AG09319 (cell line): ENCODE results near the gene ATP11A.

Experiments used
- DNase-seq: peaks from one replicate; pipeline ENCODE4 v3.0.0-alpha.2; 2010; ENCODE audit warnings: low read depth; ENCODE audit errors: extremely low read depth
- CTCF ChIP-seq: IDR thresholded peaks from 2 replicates; pipeline ENCODE4 v1.5.1; 2011; ENCODE audit warnings: low read depth, mild to moderate bottlenecking, inconsistent platforms, low read length, moderate library complexity

The ATP11A gene

GRCh38 chr13:112887151-112887550 lies 197.3 kb downstream of the ATP11A start:
- no peak for DNase-seq
- no peak for TF ChIP-seq CTCF

- DNase-seq = no peak
- TF ChIP-seq CTCF = no peak
Observed at GRCh38 chr13:112887557-112887991, 197.7 kb downstream of the ATP11A start.

- DNase-seq = no peak
Observed at GRCh38 chr13:112888238-112889111, 198.6 kb downstream of the ATP11A start.

GRCh38 chr13:112889351-112890290 lies 199.8 kb downstream of the ATP11A start:
- no peak for DNase-seq

More at GRCh38 chr13:112888238-112889111, 198.6 kb downstream of the ATP11A start:
- no peak for TF ChIP-seq CTCF

GRCh38 chr13:112890316-112891145 lies 200.7 kb downstream of the ATP11A start:
- TF ChIP-seq CTCF = no peak
- no peak for DNase-seq

More at GRCh38 chr13:112889351-112890290, 199.8 kb downstream of the ATP11A start:
- TF ChIP-seq CTCF = no peak

GRCh38 chr13:112891477-112892401 lies 201.9 kb downstream of the ATP11A start:
- TF ChIP-seq CTCF = no peak
- DNase-seq = no peak
